Measurements from ENCODE around the gene CEP85L.

CEP85L gene

DNA sequence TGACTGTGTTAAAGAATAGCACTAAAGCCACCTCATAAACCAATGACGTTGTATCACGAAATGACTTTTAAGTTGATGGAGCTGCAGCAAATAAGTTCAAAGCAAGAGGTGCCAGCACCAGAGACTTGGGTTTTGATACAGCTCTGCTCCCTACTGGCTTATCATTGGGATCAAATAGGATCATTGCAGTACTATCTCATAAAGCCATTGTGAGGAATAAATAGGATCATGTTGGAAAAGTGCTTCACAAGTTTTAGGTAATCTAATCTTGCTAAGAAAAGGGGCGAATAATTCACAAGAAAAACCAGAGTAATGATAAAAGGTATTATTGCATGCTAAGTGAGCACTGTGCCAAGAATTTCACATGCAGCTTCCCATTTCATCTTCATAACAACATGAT is 10.4 kb upstream of the CEP85L start:
- no peak for DNase-seq (ENCODE audit: low read depth in 2 of 2, low spot score in 1 of 2)

GRCh38 chr6:118660218-118660569 is 8.8 kb upstream of the CEP85L start:
- DNase-seq (ENCODE audit: low read depth in 2 of 2, low spot score in 1 of 2): peak in 1 of 2 donors; percentile 29

- DNase-seq (ENCODE audit: low read depth in 2 of 2, low spot score in 1 of 2): no peak
Observed at GRCh38 chr6:118659513-118660217, 8.3 kb upstream of the CEP85L start.

DNA sequence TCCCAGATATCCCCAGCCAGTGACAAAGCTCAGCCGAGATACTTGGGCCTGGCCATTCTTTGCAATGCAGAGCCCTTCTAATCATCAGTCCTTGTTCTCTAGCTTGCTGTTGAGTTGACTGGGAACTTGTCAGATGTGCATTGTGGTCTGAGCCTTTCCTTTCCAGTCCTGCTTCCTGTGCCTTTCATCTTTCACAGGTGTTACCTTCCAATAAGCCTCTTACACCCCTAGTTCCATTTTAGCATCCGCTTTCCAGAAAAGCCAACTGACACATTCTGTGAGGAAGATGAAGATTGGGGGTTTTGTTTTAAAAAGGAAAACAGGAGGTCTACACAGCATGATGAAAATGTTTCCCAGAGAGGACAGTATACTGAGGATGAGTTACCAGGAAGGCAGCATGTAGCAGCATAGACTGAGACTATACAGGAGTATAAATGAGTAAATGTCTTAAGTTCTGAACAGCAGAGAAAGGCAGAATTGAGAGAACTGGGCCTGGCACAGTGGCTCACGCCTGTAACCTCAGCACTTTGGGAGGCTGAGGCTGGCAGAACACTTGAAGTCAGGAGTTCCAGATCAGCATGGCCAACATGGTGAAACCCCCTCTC is 5.6 kb upstream of the CEP85L start:
- no peak for DNase-seq (ENCODE audit: low read depth in 2 of 2, low spot score in 1 of 2)

DNA sequence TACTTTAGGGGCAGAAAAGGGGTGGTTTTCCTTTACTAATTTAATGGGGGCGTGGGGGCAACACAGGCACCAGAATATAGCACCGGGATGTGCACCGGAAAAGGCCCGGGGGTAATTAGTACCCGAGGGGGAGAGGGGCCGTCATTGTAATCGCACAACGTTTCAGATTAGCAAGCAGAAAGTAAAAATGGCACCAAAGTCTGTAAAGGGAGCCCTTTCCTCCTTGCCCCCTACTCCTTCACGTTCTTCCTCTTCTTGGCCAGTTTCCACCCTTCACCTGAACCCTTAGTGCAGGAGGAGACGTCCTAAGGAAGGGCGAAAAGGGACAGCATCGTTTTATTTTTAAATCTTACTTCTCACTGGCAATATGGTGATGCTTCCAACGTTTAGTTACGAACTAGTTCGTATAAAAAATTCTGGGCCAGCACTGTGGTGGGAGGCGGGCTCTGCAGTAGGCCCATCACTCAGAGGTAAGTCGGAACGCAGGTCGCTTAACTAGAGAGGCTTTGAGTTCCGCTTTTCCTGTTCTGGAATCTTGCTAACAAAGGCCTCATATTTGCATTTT is 742 bp upstream of the CEP85L start:
- no peak for DNase-seq (ENCODE audit: low read depth in 2 of 2, low spot score in 1 of 2)

DNA sequence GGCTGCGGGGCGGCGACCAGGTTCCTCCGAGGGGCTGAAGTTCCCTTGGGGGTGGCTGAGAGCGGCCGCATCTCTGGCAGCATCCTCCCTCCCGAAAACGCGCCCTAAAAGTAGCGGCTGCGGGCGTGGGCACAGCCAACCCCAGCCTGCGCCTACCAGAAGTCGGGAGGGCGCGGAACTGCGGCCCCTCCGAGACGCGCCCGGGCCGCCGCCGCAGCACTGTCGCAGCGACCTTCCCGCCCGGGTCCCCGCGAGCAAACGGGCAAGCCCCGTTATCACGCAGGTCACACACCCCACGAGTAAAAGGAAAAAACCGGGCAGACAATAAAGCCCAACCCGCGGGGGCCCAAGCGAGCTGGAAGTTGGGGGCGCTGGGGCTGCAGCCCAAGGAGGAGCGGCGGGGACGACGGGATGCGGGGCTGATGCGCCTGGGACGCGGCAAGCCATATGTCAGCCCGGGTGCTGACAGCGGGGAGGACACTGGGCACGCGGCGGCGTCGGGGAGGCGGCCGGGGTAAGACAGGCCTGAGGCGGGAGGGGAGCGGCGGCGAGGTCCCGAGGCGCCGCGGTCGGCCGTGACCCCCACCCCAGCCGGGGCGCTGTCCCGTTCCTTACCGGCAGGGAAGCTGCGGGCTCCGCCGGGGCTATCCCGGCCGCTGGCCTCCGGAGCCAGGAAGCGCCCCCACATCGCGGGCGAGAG is 659 bp downstream of the CEP85L start:
- DNase-seq (ENCODE audit: low read depth in 2 of 2, low spot score in 1 of 2): peak in 1 of 2 donors; percentile 12

DNA sequence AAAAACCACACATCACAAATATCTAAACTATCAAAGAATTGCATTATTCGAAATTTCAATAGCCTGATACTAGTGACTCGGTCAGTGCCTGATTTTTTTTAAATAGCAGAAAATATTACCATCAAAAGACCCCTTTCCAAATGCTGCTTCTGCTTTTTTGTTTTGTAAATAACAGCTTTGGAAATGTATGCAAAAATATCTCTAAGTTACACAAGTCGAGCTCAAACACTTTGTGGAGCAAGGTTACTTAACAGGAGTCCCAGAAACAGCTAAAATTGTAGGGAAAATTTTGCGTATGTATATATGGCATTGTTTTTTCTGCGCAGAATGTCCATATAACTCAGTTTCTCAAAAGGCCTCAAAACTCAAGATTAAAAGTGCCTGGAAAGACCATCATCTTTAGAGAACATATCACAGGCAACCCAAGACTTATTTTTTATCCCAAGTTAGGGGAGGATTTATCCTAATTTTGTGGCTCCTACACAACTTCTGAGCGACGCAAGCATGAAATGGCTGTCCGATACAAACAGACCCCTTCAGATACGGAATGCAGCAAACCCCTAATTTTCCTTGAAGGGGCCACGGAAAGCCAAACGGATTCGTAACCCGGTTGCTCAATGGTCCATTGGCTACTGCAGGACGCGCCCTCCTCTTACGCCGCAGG is 1.3 kb downstream of the CEP85L start:
- no peak for DNase-seq (ENCODE audit: low read depth in 2 of 2, low spot score in 1 of 2)

GRCh38 chr6:118648866-118649554 is 2.4 kb downstream of the CEP85L start:
- no peak for DNase-seq (ENCODE audit: low read depth in 2 of 2, low spot score in 1 of 2)

DNA sequence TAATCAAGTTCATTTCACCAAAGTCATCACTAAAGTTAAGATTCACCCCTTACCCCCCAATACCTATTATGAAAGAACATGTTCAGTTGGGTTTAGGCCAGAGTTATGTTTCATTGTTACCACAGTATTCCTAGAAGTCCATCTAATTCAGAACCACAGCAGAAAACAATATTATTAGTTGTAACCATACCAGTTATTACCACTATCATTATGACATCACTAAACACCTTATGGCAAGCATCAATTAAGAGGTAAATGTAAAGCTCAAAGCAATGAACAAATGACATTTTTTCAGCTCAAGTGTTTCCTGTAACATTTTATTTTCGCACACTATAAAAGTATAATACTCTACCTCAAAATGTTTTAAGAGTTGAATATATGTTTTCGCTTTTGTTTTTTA is 4.4 kb downstream of the CEP85L start:
- DNase-seq (ENCODE audit: low read depth in 2 of 2, low spot score in 1 of 2): no peak

GRCh38 chr6:118645395-118645794 is 6.0 kb downstream of the CEP85L start:
- DNase-seq (ENCODE audit: low read depth in 2 of 2, low spot score in 1 of 2): no peak

DNA sequence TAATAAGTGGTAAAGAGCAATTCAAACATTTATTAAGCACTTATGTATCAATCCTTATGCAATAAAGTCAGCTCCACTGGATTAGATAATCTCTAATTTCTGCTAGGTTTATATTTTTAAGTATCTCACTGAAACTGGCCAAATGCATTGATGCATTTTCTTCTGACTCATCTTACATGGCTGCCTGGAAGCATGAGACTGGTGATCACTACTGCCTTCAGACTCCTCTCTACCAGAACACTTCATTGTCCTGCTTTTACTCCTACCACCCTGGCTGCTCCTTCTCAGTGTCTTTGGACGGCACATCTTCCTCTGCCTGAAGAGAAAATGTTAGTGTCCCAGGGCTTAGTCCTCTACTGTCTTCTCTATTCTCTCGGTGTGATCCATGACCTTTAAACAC is 7.4 kb downstream of the CEP85L start:
- DNase-seq (ENCODE audit: low read depth in 2 of 2, low spot score in 1 of 2): no peak

DNA sequence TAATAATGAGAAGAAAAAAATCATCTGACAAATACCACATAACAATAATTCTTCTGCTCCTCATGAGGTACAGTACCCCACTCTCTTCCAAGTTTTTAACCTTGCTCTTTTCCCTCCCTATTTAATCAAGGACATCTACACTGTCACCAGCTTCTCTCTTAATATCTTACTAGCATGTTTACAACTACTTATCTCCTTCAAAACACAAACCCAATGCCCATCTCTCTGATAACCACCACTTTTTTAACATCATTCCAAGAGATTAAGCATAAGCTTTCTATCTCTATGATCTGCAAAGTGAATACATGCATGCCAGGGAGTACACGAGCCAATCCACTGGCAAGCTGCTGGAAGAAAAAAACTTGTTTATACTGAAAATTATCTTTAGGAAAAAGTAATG is 10.3 kb downstream of the CEP85L start:
- DNase-seq (ENCODE audit: low read depth in 2 of 2, low spot score in 1 of 2): no peak

GRCh38 chr6:118639054-118639964 is 12.1 kb downstream of the CEP85L start:
- no peak for DNase-seq (ENCODE audit: low read depth in 2 of 2, low spot score in 1 of 2)

GRCh38 chr6:118638288-118638687 is 13.1 kb downstream of the CEP85L start:
- no peak for DNase-seq (ENCODE audit: low read depth in 2 of 2, low spot score in 1 of 2)

DNA sequence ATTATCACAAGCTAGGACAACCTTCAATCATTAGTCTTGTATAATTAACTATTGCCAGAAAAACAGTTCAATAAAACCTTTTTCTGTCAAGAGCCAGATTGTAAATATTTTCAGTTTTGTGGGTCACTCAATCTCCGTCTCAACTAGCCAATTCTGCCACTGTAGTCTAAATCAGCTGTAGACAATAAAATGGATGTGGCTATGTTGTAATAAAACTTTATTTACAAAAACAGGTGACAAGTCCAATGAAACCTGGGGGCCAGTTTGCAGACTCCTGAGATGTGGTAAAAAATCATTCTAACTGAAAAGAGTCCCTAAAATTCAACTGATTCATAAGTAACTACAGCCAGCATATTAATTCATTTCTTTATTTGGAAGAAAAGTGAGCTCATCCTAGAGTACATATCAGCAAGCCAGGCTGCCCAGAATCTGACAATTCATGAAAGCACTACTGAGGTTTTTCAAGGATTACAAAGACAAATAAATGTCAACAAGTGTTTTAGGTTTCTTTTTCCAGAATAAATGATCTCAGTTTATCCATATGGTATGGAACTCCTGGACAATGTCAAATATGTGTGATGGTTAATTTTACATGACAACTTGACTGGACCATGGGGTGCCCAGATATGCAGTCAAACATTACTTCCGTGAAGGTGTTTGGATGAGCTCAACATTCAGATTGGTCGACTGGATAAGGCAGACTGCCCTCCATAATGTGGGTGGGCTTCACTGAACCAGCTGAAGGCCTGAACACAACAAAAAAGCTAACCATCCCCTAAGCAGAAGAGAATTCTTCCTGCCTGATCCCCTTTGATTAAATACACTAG is 15.3 kb downstream of the CEP85L start:
- no peak for DNase-seq (ENCODE audit: low read depth in 2 of 2, low spot score in 1 of 2)

DNA sequence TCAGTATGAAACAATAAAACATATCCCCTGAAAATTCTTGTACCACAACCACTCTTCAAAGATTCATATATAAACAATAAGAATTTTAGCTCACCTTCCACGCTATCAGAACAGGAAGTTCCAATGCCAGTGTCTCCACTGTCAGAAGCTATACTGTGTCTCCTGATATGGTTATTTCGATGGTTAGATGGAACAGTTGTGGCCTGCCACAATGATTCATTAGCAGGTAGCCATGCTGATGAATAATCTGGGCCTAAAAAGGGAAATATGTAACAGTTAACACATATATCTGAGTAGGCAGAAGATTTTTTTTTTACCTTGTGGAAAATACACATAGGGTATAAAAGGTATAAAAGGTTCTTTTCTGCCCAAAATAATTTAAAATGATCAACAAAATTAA is 19.0 kb downstream of the CEP85L start:
- DNase-seq (ENCODE audit: low read depth in 2 of 2, low spot score in 1 of 2): no peak

- no peak for DNase-seq (ENCODE audit: low read depth in 2 of 2, low spot score in 1 of 2)
Observed at GRCh38 chr6:118630923-118631322, 20.5 kb downstream of the CEP85L start.

DNA sequence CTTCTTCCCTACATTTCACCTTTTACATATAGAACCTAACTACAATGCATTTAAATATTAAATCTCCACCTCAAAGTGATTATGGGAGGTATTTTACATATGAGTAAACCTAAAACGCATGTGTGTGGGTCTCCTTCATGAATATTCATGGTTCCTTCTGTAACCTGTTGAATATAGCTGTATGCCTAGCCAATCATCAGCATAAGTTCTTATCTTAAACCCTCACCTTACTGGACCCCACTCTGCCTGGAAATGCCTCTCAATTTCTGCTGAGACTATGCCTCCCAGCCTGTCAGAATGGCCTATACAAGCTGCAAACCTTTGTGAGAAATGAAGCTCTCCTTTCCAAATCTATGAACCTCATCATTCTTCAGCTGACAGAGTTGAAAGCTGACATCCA is 21.3 kb downstream of the CEP85L start:
- no peak for DNase-seq (ENCODE audit: low read depth in 2 of 2, low spot score in 1 of 2)

- DNase-seq (ENCODE audit: low read depth in 2 of 2, low spot score in 1 of 2): no peak
Observed at GRCh38 chr6:118627724-118628123, 23.7 kb downstream of the CEP85L start.

Data from stimulated activated CD8-positive, alpha-beta memory T cell treated with anti-CD3 and anti-CD28 coated beads, Interleukin-4, amount 100 ng/mL, for 4 hours (primary cell).